ENCODE results near the gene DDX54. TPM values are rescaled to one million over a fixed set of nuclear protein-coding genes. Genes with fewer than 3 reads are reported as not detected.

DDX54 gene
- total and polyA plus RNA-seq, 2 of the 8 experiments (the other 6 are each of a cell fraction or from before 2014, with no cell fraction given), result 64.9 to 113 TPM

DNA sequence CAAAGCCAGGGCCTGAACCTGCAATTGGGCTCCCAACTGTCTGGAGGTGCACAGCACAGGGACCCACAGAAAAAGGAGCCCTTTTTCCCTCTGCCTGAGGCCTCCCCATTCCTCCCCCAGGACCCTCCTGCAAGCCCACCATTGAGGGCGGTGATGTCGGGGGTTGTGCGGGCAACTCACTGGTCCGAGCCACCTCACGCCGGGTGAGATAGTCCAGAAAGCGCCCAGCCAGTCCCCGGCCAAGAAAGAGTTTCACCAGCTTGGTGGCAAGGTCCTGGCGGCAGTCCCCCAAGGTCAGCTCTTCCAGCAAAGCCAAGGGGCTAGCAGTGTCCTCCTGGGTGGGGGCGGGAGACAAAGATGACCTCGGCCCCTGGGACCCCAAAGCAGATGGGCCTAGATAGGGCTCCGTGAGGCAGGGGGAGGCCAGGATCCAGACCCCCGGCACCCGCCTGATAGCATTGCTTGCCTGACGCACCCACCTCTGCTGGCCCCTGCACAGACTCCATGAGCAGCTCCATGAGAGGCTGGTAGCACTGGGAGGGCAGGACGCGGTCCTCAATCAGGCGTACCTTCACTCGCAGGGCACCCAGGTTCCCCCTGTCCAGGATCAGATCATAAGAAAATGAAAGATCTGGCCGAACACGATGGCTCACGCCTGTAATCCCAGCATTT is 69.7 kb downstream of the DDX54 start:
- DNase-seq (ENCODE audit: low read depth in 1 of 2, low spot score in 2 of 2) (no peak), FAIRE-seq (no peak)
- no peak overlapping the region for H2BK5ac ChIP-seq (ENCODE audit: low read depth, low read length)
- no peaks in the 10 kb centered on the region for H3K9me3 ChIP-seq (ENCODE audit: insufficient read depth in 2 of 2, low read depth in 1 of 2, low read length in 1 of 2)
- H3K4me2 ChIP-seq (ENCODE audit: insufficient read depth in 1 of 2, low read depth in 2 of 2, low read length in 2 of 2), result no peak overlapping the region
- no peaks in the 10 kb centered on the region; the same call in 1 of the 2 replicates for H3K79me1 ChIP-seq (ENCODE audit: low read depth, low read length)
- H2BK15ac ChIP-seq (ENCODE audit: low read length), result no peak overlapping the region
- H3K27me3 ChIP-seq (replicated peaks in 1 of 4; ENCODE audit: control insufficient read depth in 3 of 4, extremely low read depth in 1 of 4, insufficient read depth in 3 of 4, low read length in 3 of 4), result no peaks in the 10 kb centered on the region
- H2BK12ac ChIP-seq (ENCODE audit: low read depth, low read length), result no peak overlapping the region
- no peak overlapping the region for H3K14ac ChIP-seq (ENCODE audit: insufficient read length)
- H3K56ac ChIP-seq (replicated peaks; ENCODE audit: insufficient read length, low read depth, low read length), result no peak overlapping the region
- H3K23me2 ChIP-seq (ENCODE audit: low read depth, low read length), result no peaks in the 10 kb centered on the region
- no peak overlapping the region for H3K4ac ChIP-seq (replicated peaks; ENCODE audit: insufficient read length, low read depth, low read length)
- H3K4me3 ChIP-seq (ENCODE audit: extremely low read depth in 1 of 4, insufficient read depth in 2 of 4, low read depth in 3 of 4, low read length in 4 of 4), result no peak overlapping the region
- H3K27ac ChIP-seq (ENCODE audit: low read depth, low read length), result no peak overlapping the region
- H2BK20ac ChIP-seq (ENCODE audit: low read length), result no peak overlapping the region
- no peaks in the 10 kb centered on the region for H3K4me1 ChIP-seq (replicated peaks in 1 of 4; ENCODE audit: control insufficient read depth in 3 of 4, insufficient read depth in 4 of 4, low read length in 3 of 4)
- H3K79me2 ChIP-seq (ENCODE audit: control insufficient read depth in 1 of 2, insufficient read depth in 2 of 2, low read length in 2 of 2), result no peaks in the 10 kb centered on the region
- H4K8ac ChIP-seq (ENCODE audit: extremely low read depth, insufficient read depth, low read length), result no peak overlapping the region
- TF ChIP-seq HDAC6 (IDR thresholded peaks at IDR 0.05; ENCODE audit: low read depth, low read length) (no peak), EZH2 (IDR thresholded peaks at IDR 0.05; ENCODE audit: low read depth, low read length, severe bottlenecking) (no peak)
- no peak overlapping the region for H2BK120ac ChIP-seq (replicated peaks; ENCODE audit: low read depth, low read length)
- ChIA-PET CTCF (ENCODE audit: partially characterized antibody) (interaction anchor here (0.9 to 2.8 kb wide), 4 partner anchors 11 to 22 kb away, joined by 3 to 11 read pairs (median 6); no protein-coding TSS in a partner anchor), POLR2A (ENCODE audit: partially characterized antibody) (interaction anchor here (1.3 to 1.4 kb wide), 2 partner anchors 14 to 45 kb away, joined by 3 read pairs; no protein-coding TSS in a partner anchor)
- no peak overlapping the region for H3K9ac ChIP-seq (replicated peaks in 1 of 4; ENCODE audit: extremely low read depth in 1 of 4, low read depth in 3 of 4, low read length in 3 of 4)
- H2AK5ac ChIP-seq (ENCODE audit: low read depth, low read length), result no peak overlapping the region
- H3K36me3 ChIP-seq (ENCODE audit: control insufficient read depth in 2 of 4, insufficient read depth in 4 of 4, low read length in 3 of 4), result no peaks in the 10 kb centered on the region
- H4K5ac ChIP-seq (ENCODE audit: insufficient read length, low read depth, low read length), result no peak overlapping the region
- WGBS, 2 experiments (ENCODE audit: extremely low coverage in 1 of 2, insufficient coverage in 1 of 2, insufficient read length in 1 of 2, insufficient replicate concordance in 2 of 2, low coverage in 1 of 2, low lambda C conversion rate in 2 of 2, missing lambda C conversion rate in 1 of 2), result 78% methylated on average over 22 of the region's 22 CpGs; no CpG with 5 or more reads in 1 of the 2 experiments
- H2AFZ ChIP-seq (ENCODE audit: low read length), result no peak overlapping the region
- no peak overlapping the region for H3K23ac ChIP-seq (ENCODE audit: insufficient read length)
- no peak overlapping the region for H4K91ac ChIP-seq (replicated peaks; ENCODE audit: insufficient read length, low read length)
- H3K18ac ChIP-seq (ENCODE audit: extremely low read depth, low read length), result no peak overlapping the region
- H4K20me1 ChIP-seq (replicated peaks in 1 of 2; ENCODE audit: control insufficient read depth in 1 of 2, insufficient read depth in 2 of 2, low read length in 2 of 2), result no peaks in the 10 kb centered on the region
